Activated CD4-positive, alpha-beta T cell treated with anti-CD3 and anti-CD28 coated beads, Interleukin-10, Interleukin-2, amounts not matched to agents 100 ng/mL and 50 ng/mL, durations not matched to agents 16 hours and 8 hours (primary cell): Measurements from ENCODE around the gene OR4N5.
"Not testable (repeated sequence)": the region's sequence is repeated elsewhere in the genome, so short reads cannot be mapped to it uniquely, and the experiment has no call there.

ENCODE experiments used
- DNase-seq: peaks from one replicate; pipeline ENCODE4 v3.0.0-alpha.2; 2020

The OR4N5 gene, protein sequence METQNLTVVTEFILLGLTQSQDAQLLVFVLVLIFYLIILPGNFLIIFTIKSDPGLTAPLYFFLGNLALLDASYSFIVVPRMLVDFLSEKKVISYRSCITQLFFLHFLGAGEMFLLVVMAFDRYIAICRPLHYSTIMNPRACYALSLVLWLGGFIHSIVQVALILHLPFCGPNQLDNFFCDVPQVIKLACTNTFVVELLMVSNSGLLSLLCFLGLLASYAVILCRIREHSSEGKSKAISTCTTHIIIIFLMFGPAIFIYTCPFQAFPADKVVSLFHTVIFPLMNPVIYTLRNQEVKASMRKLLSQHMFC

DNA sequence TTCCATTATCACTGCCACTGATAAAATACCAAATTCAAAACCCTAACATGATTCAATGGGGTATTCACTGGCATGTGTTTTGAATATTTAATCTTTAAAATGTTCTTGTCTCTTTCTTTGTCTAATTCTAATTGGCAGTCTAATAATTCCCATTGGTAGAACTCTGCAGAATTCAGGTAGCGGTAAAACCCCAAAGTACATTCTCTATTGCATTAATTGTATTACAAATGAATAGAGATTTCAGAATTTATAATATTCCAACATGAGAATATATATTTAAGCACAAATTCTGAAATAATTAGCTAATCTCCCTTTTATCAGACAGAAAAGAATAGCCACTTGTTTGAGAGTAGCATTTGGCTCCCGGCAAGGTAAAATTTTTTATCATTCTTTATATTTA lies at the start of gene OR4N5:
TSS of gene OR4N5 (plus strand) at position 301 of the 400 bp plus-strand sequence. CDS start 4,916 bp downstream, outside the sequence.
- no peak for DNase-seq

- no peak for DNase-seq
These were observed 46.6 kb upstream of the OR4N5 start for GRCh38 chr14:20092050-20092449.

DNA sequence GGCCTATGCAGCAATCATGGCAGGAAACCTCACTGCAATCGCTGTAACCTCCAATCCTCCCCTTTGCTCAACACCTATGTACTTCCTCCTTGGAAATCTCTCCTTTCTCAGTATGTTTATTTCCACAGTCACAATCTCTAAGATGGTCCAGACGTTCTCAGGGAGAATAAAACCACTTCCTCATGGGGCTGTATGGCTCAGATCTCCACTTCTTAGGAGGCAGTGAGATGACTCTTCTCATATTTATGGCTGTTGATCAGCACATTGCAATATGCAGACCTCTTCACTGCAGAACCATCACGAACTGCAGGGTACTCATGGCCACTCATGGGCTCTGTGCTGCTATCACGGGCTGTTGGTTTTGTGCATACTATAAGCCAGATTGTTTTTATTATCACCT lies 45.2 kb upstream of the OR4N5 start:
- no peak for DNase-seq

DNA sequence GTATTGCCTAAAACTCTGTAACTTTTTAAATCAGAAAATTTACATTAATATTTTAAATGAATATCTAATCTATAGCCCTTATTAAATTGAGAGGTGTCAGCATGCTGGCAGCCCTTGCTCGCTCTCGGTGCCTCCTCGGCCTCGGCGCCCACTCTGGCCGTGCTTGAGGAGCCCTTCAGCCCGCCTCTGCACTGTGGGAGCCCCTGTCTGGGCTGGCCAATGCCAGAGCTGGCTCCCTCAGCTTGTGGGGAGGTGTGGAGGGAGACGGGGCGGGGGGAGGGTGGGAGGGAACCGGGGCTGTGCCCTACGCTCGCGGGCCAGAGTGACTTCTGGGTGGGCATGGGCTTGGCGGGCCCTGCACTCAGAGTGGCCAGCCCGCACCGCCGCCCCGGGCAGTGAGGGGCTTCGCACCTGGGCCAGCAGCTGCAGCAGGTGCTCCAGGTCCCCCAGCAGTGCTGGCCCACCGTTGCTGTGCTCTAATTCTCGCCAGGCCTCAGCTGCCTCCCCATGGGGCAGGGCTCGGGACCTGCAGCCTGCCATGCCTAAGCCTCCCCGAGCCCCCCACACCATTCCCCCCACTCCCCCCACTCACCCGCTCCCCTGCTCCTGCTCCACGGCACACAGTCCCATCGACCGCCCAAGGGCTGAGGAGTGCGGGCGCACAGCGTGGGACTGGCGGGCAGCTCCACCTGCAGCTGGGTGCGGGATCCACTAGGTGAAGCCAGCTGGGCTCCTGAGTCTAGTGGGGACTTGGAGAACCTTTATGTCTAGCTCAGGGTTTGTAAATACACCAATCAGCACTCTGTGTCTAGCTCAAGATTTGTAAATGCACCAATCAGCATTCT lies 39.5 kb upstream of the OR4N5 start:
- not testable (repeated sequence) for DNase-seq

GRCh38 chr14:20110438-20110837 lies 28.2 kb upstream of the OR4N5 start, which contains the start of gene OR4K17:
TSS of gene OR4K17 (plus strand) at chr14:20110739. CDS start at chr14:20117500, 6,761 bp downstream.
- no peak for DNase-seq

- no peak for DNase-seq
These were observed 26.3 kb upstream of the OR4N5 start for GRCh38 chr14:20112321-20112720.

DNA sequence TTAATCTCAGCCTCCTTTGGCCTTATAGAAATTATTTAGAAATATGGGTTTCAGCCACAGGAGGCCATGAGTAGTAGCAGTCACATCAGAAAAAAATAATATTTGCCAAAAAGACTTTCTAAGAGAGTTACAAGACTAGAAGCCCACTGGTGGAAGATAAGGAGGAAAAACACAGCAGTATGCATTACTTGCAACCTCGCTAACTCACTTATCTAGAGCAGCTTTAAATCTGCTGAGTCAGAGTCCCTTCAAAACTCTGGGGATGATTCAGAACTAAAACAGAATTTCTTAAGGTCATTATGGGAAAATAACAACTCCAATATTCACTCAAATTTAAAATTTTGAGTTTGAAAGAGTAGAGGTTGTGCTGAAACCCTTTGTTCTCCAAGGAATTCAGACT lies 21.9 kb upstream of the OR4N5 start:
- no peak for DNase-seq

GRCh38 chr14:20118795-20119194 lies 19.8 kb upstream of the OR4N5 start:
- DNase-seq, result no peak

- peak; percentile 1 for DNase-seq
These were observed 5.3 kb downstream of the OR4N5 start for GRCh38 chr14:20143911-20144310.

- no peak for DNase-seq
These were observed 6.2 kb downstream of the OR4N5 start for GRCh38 chr14:20144820-20145219.

- no peak for DNase-seq
These were observed 25.8 kb downstream of the OR4N5 start for GRCh38 chr14:20164462-20164861.

GRCh38 chr14:20167091-20167490 lies 28.5 kb downstream of the OR4N5 start:
- no peak for DNase-seq

GRCh38 chr14:20169852-20170251 lies 31.2 kb downstream of the OR4N5 start:
- not testable (repeated sequence) for DNase-seq

DNA sequence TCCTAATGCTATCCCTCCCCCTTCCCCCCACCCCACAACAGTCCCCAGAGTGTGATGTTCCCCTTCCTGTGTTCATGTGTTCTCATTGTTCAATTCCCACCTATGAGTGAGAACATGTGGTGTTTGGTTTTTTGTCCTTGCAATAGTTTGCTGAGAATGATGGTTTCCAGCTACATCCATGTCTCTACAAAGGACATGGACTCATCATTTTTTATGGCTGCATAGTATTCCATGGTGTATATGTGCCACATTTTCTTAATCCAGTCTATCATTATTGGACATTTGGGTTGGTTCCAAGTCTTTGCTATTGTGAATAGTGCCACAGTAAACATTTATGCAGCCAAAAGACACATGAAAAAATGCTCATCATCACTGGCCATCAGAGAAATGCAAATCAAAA lies 35.6 kb downstream of the OR4N5 start:
- DNase-seq, result not testable (repeated sequence)

- DNase-seq, result no peak
These were observed 37.7 kb downstream of the OR4N5 start for GRCh38 chr14:20176330-20176729.

DNA sequence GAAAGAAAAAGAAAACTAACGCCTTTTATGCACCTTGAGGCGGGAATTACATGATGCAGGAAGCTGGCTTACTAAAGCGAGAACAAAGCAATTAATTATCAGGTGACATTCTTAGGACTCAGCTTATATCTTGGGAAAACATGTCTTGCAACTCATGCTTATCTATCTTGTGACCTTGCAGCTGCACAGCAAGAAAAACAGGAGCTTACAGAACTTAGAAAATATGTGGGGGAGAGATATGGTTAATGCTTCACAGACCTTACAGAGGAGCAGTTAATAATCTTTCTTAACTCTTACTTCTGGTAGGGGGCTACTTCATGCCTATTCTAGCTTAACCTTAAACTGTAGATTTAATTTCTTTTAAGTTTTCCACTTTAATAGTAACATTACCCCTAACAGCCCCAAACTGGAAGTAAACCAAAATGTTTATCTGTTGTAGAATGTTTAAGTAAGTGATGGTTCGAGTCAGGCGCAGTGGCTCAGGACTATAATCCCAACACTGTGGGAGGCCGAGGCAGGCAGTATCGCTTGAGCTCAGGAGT lies 38.9 kb downstream of the OR4N5 start:
- DNase-seq, result no peak

DNA sequence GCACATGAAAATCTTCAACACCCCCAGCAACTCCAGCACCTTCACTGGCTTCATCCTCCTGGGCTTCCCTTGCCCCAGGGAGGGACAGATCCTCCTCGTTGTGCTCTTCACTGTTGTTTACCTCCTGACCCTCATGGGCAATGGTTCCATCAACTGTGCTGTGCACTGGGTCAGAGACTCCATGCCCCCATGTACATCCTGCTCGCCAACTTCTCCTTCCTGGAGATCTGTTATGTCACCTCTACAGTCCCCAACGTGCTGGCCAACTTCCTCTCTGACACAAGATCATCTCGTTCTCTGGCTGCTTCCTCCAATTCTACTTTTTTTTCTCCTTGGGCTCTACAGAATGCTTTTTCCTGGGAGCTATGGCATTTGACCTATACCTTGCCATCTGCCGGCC lies 40.6 kb downstream of the OR4N5 start:
- no peak for DNase-seq

- no peak for DNase-seq
These were observed 41.3 kb downstream of the OR4N5 start for GRCh38 chr14:20179880-20180279.

DNA sequence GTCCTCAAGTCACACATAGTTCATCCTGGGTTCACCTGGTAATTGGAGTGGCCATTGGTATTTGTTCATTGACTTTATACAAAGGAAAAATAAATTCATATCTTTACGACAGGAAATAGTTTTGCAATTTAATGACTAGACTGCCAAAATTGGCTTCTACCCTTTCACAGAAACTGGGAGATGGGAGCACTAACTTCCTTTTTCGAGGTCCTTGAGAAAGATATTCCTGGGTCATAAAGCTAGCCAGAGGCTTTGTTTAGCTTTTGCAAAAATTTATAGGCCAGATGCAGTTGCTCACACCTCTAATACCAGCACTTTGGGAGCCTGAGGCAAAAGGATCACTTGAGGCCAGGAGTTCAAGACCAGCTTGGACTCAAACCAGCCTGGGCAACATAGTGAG lies 41.9 kb downstream of the OR4N5 start:
- DNase-seq, result no peak

- no peak for DNase-seq
These were observed 45.6 kb downstream of the OR4N5 start for GRCh38 chr14:20184181-20184580.

DNA sequence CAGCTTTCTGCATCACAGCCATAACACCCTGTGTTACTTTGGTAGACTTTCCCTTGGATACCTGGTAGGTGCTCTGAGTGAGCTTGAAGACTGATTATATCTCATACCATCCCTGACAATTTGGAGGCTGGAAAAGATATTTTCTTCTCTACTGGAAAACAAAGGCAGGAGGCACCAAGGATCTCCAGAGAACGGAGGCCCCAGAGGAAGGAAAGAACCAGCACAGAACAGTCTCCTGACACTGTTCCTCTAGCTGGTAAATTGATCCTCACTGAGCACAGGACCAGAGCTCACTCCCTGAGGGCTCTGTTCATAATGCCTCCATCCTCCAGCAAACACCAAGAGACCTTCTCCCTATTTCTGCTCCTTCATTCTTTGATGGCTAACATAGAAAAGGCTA lies 52.0 kb downstream of the OR4N5 start, which contains the start of gene OR11G2:
TSS of gene OR11G2 (plus strand) at position 301 of the 400 bp plus-strand sequence. CDS start 6,542 bp downstream, outside the sequence.
- DNase-seq, result no peak

DNA sequence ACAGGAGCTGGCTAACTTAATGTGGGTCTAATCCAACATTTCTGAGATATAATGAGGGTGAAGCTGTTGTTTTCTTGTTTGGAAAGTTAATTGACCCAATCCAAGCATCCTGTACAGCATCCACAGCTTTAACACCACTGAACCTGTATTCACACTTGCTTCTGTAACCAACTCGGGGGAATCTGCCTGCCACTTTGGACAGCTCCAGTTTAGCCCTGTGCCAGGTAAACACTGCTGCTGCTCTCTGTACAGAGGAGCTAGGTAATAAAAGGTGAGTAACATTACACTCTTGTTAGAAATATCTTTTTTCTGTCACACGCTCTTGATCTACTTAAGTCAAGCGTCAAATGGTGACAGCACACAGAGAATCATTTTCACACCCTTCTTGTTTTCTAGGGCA lies 52.8 kb downstream of the OR4N5 start:
- DNase-seq, result no peak

DNA sequence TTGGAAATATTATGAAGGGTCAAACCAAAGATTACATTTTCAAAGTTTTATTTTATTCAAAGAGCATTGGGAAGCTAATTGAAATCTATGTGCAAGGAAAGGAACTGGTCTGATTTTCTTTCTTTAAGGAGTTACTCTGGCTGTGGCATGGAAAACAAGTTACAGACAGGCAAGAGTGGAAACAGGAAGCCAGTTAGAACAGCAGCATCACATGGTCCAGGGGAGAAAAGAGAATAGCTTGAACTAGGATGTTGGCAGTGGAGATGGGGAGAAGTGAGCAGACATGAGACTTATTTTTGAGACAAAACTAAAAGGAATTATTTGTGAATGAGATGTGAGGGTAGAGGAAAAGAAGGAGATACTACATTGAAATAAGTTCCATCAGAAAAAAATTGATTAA lies 55.5 kb downstream of the OR4N5 start:
- DNase-seq, result no peak
